HG02885 (cell line): ENCODE data around the gene PHF21A.
"Not testable (repeated sequence)": the region's sequence is repeated elsewhere in the genome, so short reads cannot be mapped to it uniquely, and the experiment has no call there.

ENCODE experiments used
- ATAC-seq: cut with Tn5 transposase; IDR thresholded peaks from one replicate; pipeline ENCODE4 v1.9.1; 2021; ENCODE audit warnings: mild to moderate bottlenecking; ENCODE audit not compliant: unreplicated experiment, poor library complexity

Gene PHF21A

GRCh38 chr11:46121724-46122477 lies 647 bp upstream of the PHF21A start:
- peak; percentile 46 for ATAC-seq

- ATAC-seq: peak; percentile 6
Measured at GRCh38 chr11:46120346-46121300, 631 bp downstream of the PHF21A start.

- ATAC-seq: no peak
Measured at GRCh38 chr11:46119352-46120216, 1.7 kb downstream of the PHF21A start.

- ATAC-seq: no peak
Measured at GRCh38 chr11:46118702-46119351, 2.4 kb downstream of the PHF21A start.

- ATAC-seq: no peak
Measured at GRCh38 chr11:46117842-46118241, 3.4 kb downstream of the PHF21A start.

- not testable (repeated sequence) for ATAC-seq
Measured at GRCh38 chr11:46116712-46117037, 4.6 kb downstream of the PHF21A start.

- ATAC-seq: peak; percentile 33
Measured at GRCh38 chr11:46116007-46116711, 5.1 kb downstream of the PHF21A start.

GRCh38 chr11:46114961-46115360 lies 6.3 kb downstream of the PHF21A start:
- ATAC-seq: no peak

- no peak for ATAC-seq
Measured at GRCh38 chr11:46114378-46114777, 6.9 kb downstream of the PHF21A start.

- ATAC-seq: peak; percentile 70
Measured at GRCh38 chr11:46112961-46113607, 8.2 kb downstream of the PHF21A start.

GRCh38 chr11:46108751-46109150 lies 12.5 kb downstream of the PHF21A start:
- no peak for ATAC-seq

- no peak for ATAC-seq
Measured at GRCh38 chr11:46107780-46108179, 13.5 kb downstream of the PHF21A start.

- no peak for ATAC-seq
Measured at GRCh38 chr11:46107408-46107718, 13.9 kb downstream of the PHF21A start.

- no peak for ATAC-seq
Measured at GRCh38 chr11:46106530-46107407, 14.5 kb downstream of the PHF21A start.

GRCh38 chr11:46105926-46106325 lies 15.3 kb downstream of the PHF21A start:
- no peak for ATAC-seq

- ATAC-seq: no peak
Measured at GRCh38 chr11:46105134-46105628, 16.1 kb downstream of the PHF21A start.

- no peak for ATAC-seq
Measured at GRCh38 chr11:46102843-46103242, 18.4 kb downstream of the PHF21A start.

GRCh38 chr11:46100670-46101069 lies 20.6 kb downstream of the PHF21A start:
- ATAC-seq: peak; percentile 89
